IMR-90 (cell line): ENCODE data around the gene ADGRG3. TPM values are rescaled to one million over a fixed set of nuclear protein-coding genes. Genes with fewer than 3 reads are reported as not detected.

Experiments used
- ATAC-seq: fragments of 200-7000 bp; cut with Tn5 transposase; 2 replicates; pipeline ENCODE4 v1.9.1; 2020; ENCODE audit warnings: low read depth, mild to moderate bottlenecking, moderate library complexity
- BruUV-seq: library from RNA; stranded (reverse); fragments of 400-500 nt; replicated peaks from 2 replicates; lab custom pipeline; 2021; lab: Mats Ljungman, UMichigan
- CTCF ChIA-PET: fragments of 300-600 bp; formaldehyde crosslinking; extraction: SDS; loops from one replicate; lab custom pipeline; 2021; ENCODE audit warnings: antibody characterized with exemption; lab: Yijun Ruan, JAX
- POLR2A ChIA-PET: fragments of 300-600 bp; sonication (Branson Sonifier 250); formaldehyde crosslinking; loops from one replicate; lab custom pipeline; 2022; ENCODE audit warnings: antibody characterized with exemption; ENCODE audit not compliant: unreplicated experiment; lab: Charles Lee
- DNase-seq: peaks from one replicate; pipeline ENCODE4 v3.0.0; 2013
- H2AFZ ChIP-seq: replicated peaks from 2 replicates; pipeline ENCODE3; 2013; ENCODE audit warnings: low read length, mild to moderate bottlenecking; ENCODE audit not compliant: poor library complexity
- H2AK5ac ChIP-seq: 2 replicates; pipeline ENCODE4 v1.6.1; 2013; ENCODE audit warnings: low read depth, low read length, inconsistent platforms
- H2AK9ac ChIP-seq: replicated peaks from 2 replicates; pipeline ENCODE3; 2013; ENCODE audit warnings: mild to moderate bottlenecking, low read depth, low read length, moderate library complexity; ENCODE audit not compliant: poor library complexity
- H2BK120ac ChIP-seq: 2 replicates; pipeline ENCODE4 v1.6.1; 2013; ENCODE audit warnings: low read depth, low read length, inconsistent platforms
- H2BK15ac ChIP-seq: 3 replicates; pipeline ENCODE4 v1.6.1; 2013; ENCODE audit warnings: low read depth, low read length, inconsistent platforms
- H2BK20ac ChIP-seq: 2 replicates; pipeline ENCODE4 v1.6.1; 2013; ENCODE audit warnings: low read depth, mild to moderate bottlenecking, inconsistent platforms, low read length, moderate library complexity
- H2BK5ac ChIP-seq: 2 replicates; pipeline ENCODE4 v1.6.1; 2013; ENCODE audit warnings: mild to moderate bottlenecking, low read depth, low read length, inconsistent platforms; ENCODE audit not compliant: poor library complexity, severe bottlenecking
- H3K14ac ChIP-seq: replicated peaks from 2 replicates; pipeline ENCODE4 v1.6.1; 2013; ENCODE audit warnings: low read depth, low read length, inconsistent platforms
- H3K18ac ChIP-seq: 2 replicates; pipeline ENCODE4 v1.6.1; 2013; ENCODE audit warnings: low read depth, low read length, control low read depth
- H3K23ac ChIP-seq: 2 replicates; pipeline ENCODE4 v1.6.1; 2013; ENCODE audit warnings: low read depth, low read length, inconsistent platforms
- H3K27ac ChIP-seq: 2 replicates; pipeline ENCODE4 v1.5.1; 2013; ENCODE audit warnings: mild to moderate bottlenecking, control low read depth, low read length; ENCODE audit not compliant: insufficient read depth
- H3K27me3 ChIP-seq: 2 replicates; pipeline ENCODE4 v1.6.1; 2013; ENCODE audit warnings: low read length; ENCODE audit not compliant: control insufficient read depth, insufficient read depth
- H3K36me3 ChIP-seq: 2 replicates; pipeline ENCODE4 v1.6.1; 2013; ENCODE audit warnings: low read length, mixed read lengths; ENCODE audit not compliant: control insufficient read depth, insufficient read depth
- H3K4ac ChIP-seq: 2 replicates; pipeline ENCODE4 v1.6.1; 2013; ENCODE audit warnings: low read depth, low read length, inconsistent platforms
- H3K4me1 ChIP-seq: 2 replicates; pipeline ENCODE4 v1.6.1; 2013; ENCODE audit warnings: low read length, mixed read lengths; ENCODE audit not compliant: control insufficient read depth, insufficient read depth
- H3K4me2 ChIP-seq: 2 replicates; pipeline ENCODE4 v1.6.1; 2013; ENCODE audit warnings: low read depth, mild to moderate bottlenecking, control low read depth, low read length, moderate library complexity
- H3K4me3 ChIP-seq: 2 replicates; pipeline ENCODE4 v1.5.1; 2013; ENCODE audit warnings: low read depth, mild to moderate bottlenecking, control low read depth, low read length, moderate library complexity; ENCODE audit not compliant: insufficient read depth
- H3K56ac ChIP-seq: 2 replicates; pipeline ENCODE4 v1.6.1; 2013; ENCODE audit warnings: low read length, inconsistent platforms; ENCODE audit not compliant: insufficient read depth; ENCODE audit errors: extremely low read depth
- H3K79me1 ChIP-seq, 2 experiments: 2 replicates each; pipeline ENCODE4 v1.6.1; 2013; ENCODE audit warnings: low read length in 2 of 2, inconsistent platforms in 1 of 2, low read depth in 1 of 2
- H3K9ac ChIP-seq: 2 replicates; pipeline ENCODE4 v1.6.1; 2013; ENCODE audit warnings: low read depth, low read length, control low read depth
- H3K9me1 ChIP-seq: 2 replicates; pipeline ENCODE4 v1.6.1; 2013; ENCODE audit warnings: low read length, inconsistent platforms; ENCODE audit not compliant: insufficient read depth
- H3K9me3 ChIP-seq: 2 replicates; pipeline ENCODE4 v1.6.1; 2013; ENCODE audit warnings: low read length; ENCODE audit not compliant: control insufficient read depth, insufficient read depth
- H4K20me1 ChIP-seq: 2 replicates; pipeline ENCODE4 v1.6.1; 2013; ENCODE audit warnings: low read length, inconsistent platforms; ENCODE audit not compliant: insufficient read depth
- H4K5ac ChIP-seq: 2 replicates; pipeline ENCODE4 v1.6.1; 2013; ENCODE audit warnings: mild to moderate bottlenecking, low read depth, low read length, control low read depth
- H4K8ac ChIP-seq, 2 experiments: 2 replicates each; pipeline ENCODE4 v1.6.1; 2013; ENCODE audit warnings: low read depth in 2 of 2, low read length in 2 of 2, control low read depth in 1 of 2, inconsistent platforms in 1 of 2
- H4K91ac ChIP-seq: 2 replicates; pipeline ENCODE4 v1.6.1; 2013; ENCODE audit warnings: low read depth, low read length, inconsistent platforms; ENCODE audit not compliant: insufficient read depth
- BHLHE40 ChIP-seq: fragments of 150-350 bp; IDR thresholded peaks from 2 replicates; pipeline ENCODE4 v1.6.1; 2016; ENCODE audit warnings: mild to moderate bottlenecking, low read depth, low read length
- CEBPB ChIP-seq: IDR thresholded peaks from 2 replicates; pipeline ENCODE4 v1.6.1; 2012; ENCODE audit warnings: low read depth, low read length, improper control_type of control experiment
- CTCF ChIP-seq: conservative IDR thresholded peaks from 2 replicates; pipeline ENCODE4 v1.5.1; 2012; ENCODE audit warnings: mild to moderate bottlenecking, low read depth, low read length, improper control_type of control experiment
- ELK1 ChIP-seq: fragments of 150-350 bp; IDR thresholded peaks from 2 replicates; pipeline ENCODE4 v1.6.1; 2016; ENCODE audit warnings: low read depth, mild to moderate bottlenecking, low read length, moderate library complexity, borderline replicate concordance
- FOS ChIP-seq: fragments of 150-350 bp; IDR thresholded peaks from 2 replicates; pipeline ENCODE4 v1.6.1; 2016; ENCODE audit warnings: low read depth, low read length
- MAFK ChIP-seq: IDR thresholded peaks from 2 replicates; pipeline ENCODE4 v1.6.1; 2012; ENCODE audit warnings: low read depth, low read length, improper control_type of control experiment
- MXI1 ChIP-seq: IDR thresholded peaks from 2 replicates; pipeline ENCODE4 v1.6.1; 2012; ENCODE audit warnings: low read depth, mild to moderate bottlenecking, low read length, moderate library complexity, borderline replicate concordance
- RAD21 ChIP-seq: IDR thresholded peaks from 2 replicates; pipeline ENCODE4 v1.6.1; 2012; ENCODE audit warnings: low read length, improper control_type of control experiment
- RFX5 ChIP-seq: IDR thresholded peaks from 2 replicates; pipeline ENCODE4 v1.8.0; 2012; ENCODE audit warnings: low read depth, mild to moderate bottlenecking, low read length, moderate library complexity
- WGBS, 2 experiments: methylation state at CpG; one replicate each; pipeline versions ENCODE4 v1.1.5 to v1.1.7; 2013; ENCODE audit warnings: missing lambda C conversion rate in 2 of 2; ENCODE audit not compliant: insufficient read length in 1 of 2; ENCODE audit errors: extremely low coverage in 2 of 2; 5-methylcytosine and 5-hydroxymethylcytosine counted together
- dilution Hi-C: fragments of 300-500 bp; cut with HindIII; formaldehyde crosslinking; loops from one replicate; pipeline ENCODE4 v1.14.3; 2018; ENCODE audit warnings: low sequenced_read_pairs; ENCODE audit not compliant: unreplicated experiment
- in situ Hi-C: fragments of 300-500 bp; cut with MboI; formaldehyde crosslinking; loops from 3 replicates; pipeline ENCODE4 v1.14.3; 2019; ENCODE audit warnings: low sequenced_read_pairs, inconsistent platforms, mixed read lengths
- intact Hi-C: fragments of 100-400 bp; cut with micrococcal nuclease; formaldehyde crosslinking; loops from 2 replicates; pipeline ENCODE4 v1.10.0; 2022
- polyA plus RNA-seq, 3 experiments: library from polyadenylated mRNA; depleted of rRNA; stranded (reverse); fragments of >200 nt; gene quantifications; 2 replicates each; pipeline ENCODE4 v1.2.3, GENCODE V29; 2012; ENCODE audit warnings: low replicate concordance in 1 of 3
- total RNA-seq: library from RNA; depleted of rRNA; stranded (reverse); fragments of >200 nt; gene quantifications from 2 replicates; pipeline ENCODE4 v1.2.3, GENCODE V29; 2012

Gene ADGRG3
- total and polyA plus RNA-seq, 2 of the 4 experiments (the other 2 are of a cell fraction), result not detected

- Histone ChIP-seq H3K4ac (no peak overlapping the region), H2BK20ac (no peak overlapping the region), H3K14ac (no peak overlapping the region), H3K36me3 (no peaks in the 10 kb centered on the region), H2BK15ac (no peak overlapping the region), H4K8ac (no peak overlapping the region), H3K27me3 (peaks cover 18% of the 10 kb centered on the region), H3K4me3 (no peak overlapping the region), H2AFZ (no peak overlapping the region), H3K9me3 (no peaks in the 10 kb centered on the region), H3K4me2 (no peak overlapping the region), H3K23ac (no peak overlapping the region), H3K18ac (no peak overlapping the region), H2BK5ac (no peak overlapping the region), H4K20me1 (no peaks in the 10 kb centered on the region), H3K4me1 (no peaks in the 10 kb centered on the region), H2AK9ac (no peak overlapping the region), H3K27ac (no peak overlapping the region), H2AK5ac (no peak overlapping the region), H4K5ac (no peak overlapping the region), H2BK120ac (no peak overlapping the region), H3K56ac (no peak overlapping the region), H3K9ac (no peak overlapping the region), H3K9me1 (no peaks in the 10 kb centered on the region), H4K91ac (no peak overlapping the region), H3K79me1 (no peaks in the 10 kb centered on the region)
- no TSS peak for BruUV-seq
- intact Hi-C loops (no loop called here), dilution Hi-C loops (no loop called here), in situ Hi-C loops (no loop called here)
- no peak for ATAC-seq
- WGBS, 2 experiments, result 43% methylated on average over 2 of the region's 11 CpGs; no CpG with 5 or more reads in 1 of the 2 experiments
- ChIA-PET CTCF (no interaction called here), POLR2A (no interaction called here)
- DNase-seq, result no peak
- no peak for TF ChIP-seq BHLHE40
- no peak for TF ChIP-seq MXI1
- no peak for TF ChIP-seq CTCF
- no peak for TF ChIP-seq CEBPB
- no peak for TF ChIP-seq MAFK
- no peak for TF ChIP-seq RFX5
- TF ChIP-seq ELK1, result no peak
- TF ChIP-seq RAD21, result no peak
- TF ChIP-seq FOS, result no peak
Measured at GRCh38 chr16:57722651-57723050, 54.5 kb downstream of the ADGRG3 start.
